Measurements from ENCODE around the gene COPS7B.

Gene COPS7B

DNA sequence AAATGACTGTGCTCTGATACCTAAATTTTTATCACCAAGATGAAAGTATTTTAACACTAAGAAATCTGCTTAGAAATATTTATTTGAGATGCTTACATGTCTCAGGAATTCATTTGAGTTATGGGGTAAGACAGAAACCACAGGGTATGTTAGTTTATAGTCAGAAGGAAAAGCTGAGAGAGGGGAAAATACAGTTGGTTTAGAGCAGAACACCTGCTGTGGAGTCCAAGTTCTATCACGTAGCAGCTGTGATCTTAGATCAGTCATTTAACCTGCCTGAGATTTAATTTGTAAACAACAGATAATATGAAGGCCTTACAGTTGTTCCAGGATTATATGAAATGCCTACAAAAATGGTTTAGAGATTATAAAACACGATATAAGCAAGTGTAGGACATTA lies 34.2 kb upstream of the COPS7B start:
- DNase-seq (ENCODE audit: insufficient read length, low spot score): no peak
- TF ChIP-seq CTCF (IDR thresholded peaks at IDR 0.05; ENCODE audit: insufficient read depth, missing control alignments): no peak
- FAIRE-seq: no peak

GRCh38 chr2:231761735-231762134 lies 24.5 kb upstream of the COPS7B start:
- no peak for TF ChIP-seq CTCF (IDR thresholded peaks at IDR 0.05; ENCODE audit: insufficient read depth, missing control alignments)
- FAIRE-seq (no peak), DNase-seq (ENCODE audit: insufficient read length, low spot score) (no peak)

DNA sequence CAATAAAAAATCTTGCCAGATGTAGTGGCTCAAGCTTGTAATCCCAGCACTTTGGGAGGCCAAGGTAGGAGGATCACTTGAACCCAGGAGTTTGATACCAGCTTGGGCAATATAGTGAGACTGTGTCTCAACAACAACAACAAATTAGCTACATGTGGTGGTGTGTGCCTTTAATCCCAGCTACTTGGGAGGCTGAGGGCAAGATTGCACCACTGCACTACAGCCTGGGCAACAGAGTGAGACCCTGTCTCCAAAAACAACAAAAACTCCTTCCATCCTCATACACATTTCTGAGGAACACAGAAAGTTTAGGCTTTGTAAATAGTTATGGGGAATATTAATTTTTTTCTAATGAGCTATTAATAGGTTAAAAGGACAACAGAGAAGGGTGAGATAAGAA lies 22.1 kb upstream of the COPS7B start:
- no peak for TF ChIP-seq CTCF (IDR thresholded peaks at IDR 0.05; ENCODE audit: insufficient read depth, missing control alignments)
- FAIRE-seq (no peak), DNase-seq (ENCODE audit: insufficient read length, low spot score) (no peak)

DNA sequence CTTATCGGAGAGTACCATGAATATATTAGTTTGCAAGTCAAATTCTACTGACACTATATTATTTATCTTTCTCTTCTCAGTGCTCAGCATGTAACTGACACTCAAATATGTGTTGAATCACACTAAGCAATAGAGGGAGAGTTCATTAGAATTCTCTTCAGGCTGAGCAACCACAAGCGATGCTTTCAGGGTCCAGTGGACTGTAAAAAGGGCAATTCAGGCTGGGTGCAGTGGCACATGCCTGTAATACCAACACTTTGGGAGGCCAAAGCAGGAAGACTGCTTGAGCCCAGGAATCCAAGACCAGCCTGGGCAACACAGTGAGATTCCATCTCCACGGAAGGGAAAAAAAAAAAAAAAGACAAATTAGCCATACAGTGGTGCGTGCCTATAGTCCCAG lies 21.5 kb upstream of the COPS7B start:
- no peak for TF ChIP-seq CTCF (IDR thresholded peaks at IDR 0.05; ENCODE audit: insufficient read depth, missing control alignments)
- FAIRE-seq (no peak), DNase-seq (ENCODE audit: insufficient read length, low spot score) (no peak)

GRCh38 chr2:231765496-231765929 lies 20.7 kb upstream of the COPS7B start:
- no peak for TF ChIP-seq CTCF (IDR thresholded peaks at IDR 0.05; ENCODE audit: insufficient read depth, missing control alignments)
- no peak for DNase-seq (ENCODE audit: insufficient read length, low spot score)
- no peak for FAIRE-seq

GRCh38 chr2:231769170-231770136 lies 16.8 kb upstream of the COPS7B start:
- TF ChIP-seq CTCF (IDR thresholded peaks at IDR 0.05; ENCODE audit: insufficient read depth, missing control alignments): no peak
- DNase-seq (ENCODE audit: insufficient read length, low spot score): no peak
- FAIRE-seq: no peak
